GM12801 (cell line): ENCODE data around the gene GSTA4.

Experiments used
- TF ChIP-seq, protein P1 (sequence below): IDR thresholded peaks from one replicate; pipeline ENCODE4 v1.5.1; 2011; ENCODE audit warnings: control low read depth; ENCODE audit not compliant: insufficient read length; ENCODE audit errors: extremely low read depth

The GSTA4 gene

DNA sequence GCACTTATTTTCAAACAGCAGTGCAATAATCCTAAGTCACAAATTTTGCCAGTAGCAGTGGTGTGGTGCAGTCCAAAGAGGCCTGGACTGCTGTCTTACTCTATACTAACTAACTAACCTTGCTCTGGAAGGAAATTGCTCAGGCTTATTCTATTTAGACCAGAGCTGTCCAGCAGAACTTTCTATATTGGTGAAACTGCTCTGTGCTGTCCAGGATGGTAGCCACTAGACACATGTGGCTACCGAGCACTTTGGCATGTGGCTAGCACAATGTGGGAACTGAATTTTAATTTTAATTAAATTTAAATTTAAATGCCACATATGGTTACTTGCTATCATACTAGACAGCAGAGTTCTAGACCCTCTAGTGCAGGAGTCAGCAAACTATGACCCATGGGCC is 43.1 kb upstream of the GSTA4 start:
- TF ChIP-seq, protein P1, sequence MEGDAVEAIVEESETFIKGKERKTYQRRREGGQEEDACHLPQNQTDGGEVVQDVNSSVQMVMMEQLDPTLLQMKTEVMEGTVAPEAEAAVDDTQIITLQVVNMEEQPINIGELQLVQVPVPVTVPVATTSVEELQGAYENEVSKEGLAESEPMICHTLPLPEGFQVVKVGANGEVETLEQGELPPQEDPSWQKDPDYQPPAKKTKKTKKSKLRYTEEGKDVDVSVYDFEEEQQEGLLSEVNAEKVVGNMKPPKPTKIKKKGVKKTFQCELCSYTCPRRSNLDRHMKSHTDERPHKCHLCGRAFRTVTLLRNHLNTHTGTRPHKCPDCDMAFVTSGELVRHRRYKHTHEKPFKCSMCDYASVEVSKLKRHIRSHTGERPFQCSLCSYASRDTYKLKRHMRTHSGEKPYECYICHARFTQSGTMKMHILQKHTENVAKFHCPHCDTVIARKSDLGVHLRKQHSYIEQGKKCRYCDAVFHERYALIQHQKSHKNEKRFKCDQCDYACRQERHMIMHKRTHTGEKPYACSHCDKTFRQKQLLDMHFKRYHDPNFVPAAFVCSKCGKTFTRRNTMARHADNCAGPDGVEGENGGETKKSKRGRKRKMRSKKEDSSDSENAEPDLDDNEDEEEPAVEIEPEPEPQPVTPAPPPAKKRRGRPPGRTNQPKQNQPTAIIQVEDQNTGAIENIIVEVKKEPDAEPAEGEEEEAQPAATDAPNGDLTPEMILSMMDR, result no peak

DNA sequence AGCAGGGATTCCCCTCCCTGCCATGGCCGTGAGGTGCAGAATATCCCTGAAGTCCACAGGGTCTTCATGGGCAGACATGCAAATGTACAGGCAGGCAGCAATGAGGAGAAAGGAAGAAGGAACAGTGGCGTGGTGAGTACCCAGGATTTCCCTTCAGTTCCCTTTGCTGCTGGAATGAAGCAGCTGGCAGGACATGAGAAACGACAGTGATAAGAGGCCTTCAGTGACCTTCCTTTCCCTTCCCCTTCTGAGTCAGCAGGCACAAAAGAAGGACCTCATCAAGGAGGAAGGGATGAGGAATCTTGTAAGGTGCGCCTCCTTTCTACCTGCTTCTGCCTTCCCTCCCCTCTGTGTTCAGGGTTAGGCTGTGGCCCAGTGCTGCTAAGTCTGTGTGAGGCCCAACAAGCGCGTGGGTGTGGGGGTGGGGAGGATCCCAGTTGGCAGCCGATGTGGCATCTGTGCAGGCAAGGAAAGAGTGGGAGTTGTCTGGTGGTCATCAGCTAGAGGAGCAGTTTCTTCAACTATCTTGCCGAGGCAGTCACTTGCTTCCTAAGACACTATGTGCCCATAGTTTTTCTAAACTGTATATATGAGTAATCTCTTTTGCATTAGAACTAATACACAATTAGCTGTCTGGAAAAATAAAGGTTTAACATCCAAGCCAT is 40.6 kb upstream of the GSTA4 start:
- TF ChIP-seq, protein P1, result no peak

DNA sequence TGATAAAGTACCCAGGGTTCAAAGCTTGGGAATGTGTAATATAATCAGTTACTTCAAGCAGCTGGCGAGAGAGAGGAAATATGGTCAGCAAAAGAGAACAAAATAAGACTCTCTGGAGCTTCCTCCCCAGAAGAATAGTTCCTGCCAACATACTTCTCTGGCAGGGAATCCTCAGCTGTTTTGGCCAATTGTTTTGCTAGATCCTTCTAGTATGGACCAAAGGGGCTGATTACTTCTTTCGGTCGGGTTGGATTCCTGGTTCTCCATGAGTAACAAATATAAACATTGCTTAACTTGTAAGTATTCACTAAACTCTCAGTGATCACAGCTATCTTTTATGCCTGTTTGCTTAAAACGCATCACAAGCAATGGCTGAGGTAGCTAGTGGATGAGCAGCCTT is 38.7 kb upstream of the GSTA4 start:
- TF ChIP-seq, protein P1, result no peak

DNA sequence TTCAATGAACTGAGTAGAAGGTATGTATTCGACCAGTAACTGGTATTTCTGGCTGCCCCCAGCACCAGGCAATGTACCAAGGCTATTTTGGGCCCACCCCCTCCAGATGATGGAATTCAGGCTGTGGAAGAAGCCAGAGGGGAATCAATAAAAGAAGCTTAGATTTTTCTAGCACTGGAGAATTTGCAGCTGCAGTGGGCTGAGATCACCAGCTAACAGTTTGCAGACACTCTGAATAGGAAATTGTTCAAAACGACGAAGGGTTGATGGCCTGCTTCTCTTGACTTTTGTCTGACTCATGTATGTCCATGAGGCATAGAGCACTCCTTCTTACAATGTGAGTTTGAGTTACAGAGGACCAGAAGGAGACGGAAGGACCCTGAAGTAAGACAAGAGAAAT is 37.8 kb upstream of the GSTA4 start:
- TF ChIP-seq, protein P1, result no peak

DNA sequence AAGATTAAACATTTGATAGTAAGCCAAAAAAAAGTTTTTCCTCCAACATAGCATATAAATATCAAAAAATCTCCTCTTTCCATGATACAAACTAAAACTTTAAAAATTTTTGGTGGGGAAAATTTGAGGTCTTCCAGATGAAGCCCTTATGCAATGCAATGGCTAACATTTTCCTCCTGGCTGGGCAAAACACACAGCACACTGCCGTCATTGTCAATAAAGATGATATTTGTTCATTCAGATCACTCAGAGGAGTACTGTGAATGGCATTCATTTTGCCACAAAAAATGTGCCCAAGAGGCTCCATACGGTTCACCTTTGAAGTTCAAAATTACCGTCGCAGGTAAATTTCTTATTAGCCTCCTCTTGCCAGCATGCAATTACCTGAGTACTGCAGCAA is 36.2 kb upstream of the GSTA4 start:
- TF ChIP-seq, protein P1, result no peak

DNA sequence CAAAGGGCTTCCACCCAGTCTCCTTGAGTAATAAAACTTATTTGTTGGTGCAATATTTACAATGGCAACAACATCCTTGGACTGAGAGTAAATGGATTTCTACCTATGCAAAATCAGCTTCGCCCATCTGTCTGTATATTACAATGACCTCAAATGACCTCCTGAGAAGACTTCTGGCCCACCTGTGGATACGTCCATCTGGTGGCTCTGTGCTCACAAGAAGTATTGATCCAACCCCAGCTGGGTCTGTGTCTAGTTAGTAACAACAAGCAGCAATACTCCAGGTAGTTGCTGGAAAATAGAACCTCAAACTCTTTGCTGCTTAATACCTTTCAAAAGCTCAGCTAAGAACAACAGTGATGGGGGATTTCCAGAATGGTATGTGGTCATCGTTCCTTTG is 34.7 kb upstream of the GSTA4 start:
- TF ChIP-seq, protein P1, result no peak

DNA sequence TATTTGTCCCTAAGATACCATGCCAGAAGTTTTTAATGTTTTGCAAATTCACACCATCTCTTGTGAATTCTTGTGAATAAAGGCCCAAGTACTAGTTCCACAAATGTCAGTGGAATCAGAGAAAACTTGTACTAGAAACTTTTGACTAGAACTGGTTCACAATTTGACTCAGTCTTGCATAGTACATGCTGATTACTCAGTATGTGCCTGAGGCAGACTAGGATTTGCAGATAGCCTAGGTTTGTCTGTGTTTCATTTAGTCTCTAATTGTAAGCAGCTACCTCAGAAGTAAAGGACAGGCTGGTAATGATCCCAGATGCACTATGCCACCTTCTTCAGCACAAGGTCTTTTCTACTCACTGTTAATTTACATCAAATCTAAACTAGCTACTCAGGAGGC is 34.2 kb upstream of the GSTA4 start:
- TF ChIP-seq, protein P1, result no peak
